GM19043 (cell line): ENCODE data around the gene FUT6.

Source experiments
- ATAC-seq: cut with Tn5 transposase; IDR thresholded peaks from one replicate; pipeline ENCODE4 v1.9.1; 2021; ENCODE audit warnings: low read depth; ENCODE audit not compliant: unreplicated experiment

FUT6 gene

GRCh38 chr19:5806905-5807304 lies 32.6 kb downstream of the FUT6 start:
- no peak for ATAC-seq

- ATAC-seq = no peak
Measured at GRCh38 chr19:5806133-5806489, 33.4 kb downstream of the FUT6 start.

- ATAC-seq = no peak
Measured at GRCh38 chr19:5805462-5806132, 33.9 kb downstream of the FUT6 start.

- no peak for ATAC-seq
Measured at GRCh38 chr19:5804516-5805461, 34.7 kb downstream of the FUT6 start, which contains the start of gene NRTN. Gene NRTN, plus strand, starts transcription at chr19:5805067. Its CDS starts 19,099 bp downstream, at chr19:5824166.

- ATAC-seq = peak; percentile 74
Measured at GRCh38 chr19:5803752-5804515, 35.6 kb downstream of the FUT6 start.

GRCh38 chr19:5803441-5803751 lies 36.1 kb downstream of the FUT6 start:
- no peak for ATAC-seq

- ATAC-seq = no peak
Measured at GRCh38 chr19:5801796-5802619, 37.5 kb downstream of the FUT6 start.

GRCh38 chr19:5800361-5801270 lies 38.9 kb downstream of the FUT6 start:
- no peak for ATAC-seq

GRCh38 chr19:5799247-5800241 lies 40.0 kb downstream of the FUT6 start:
- ATAC-seq = no peak

- no peak for ATAC-seq
Measured at GRCh38 chr19:5798244-5798643, 41.3 kb downstream of the FUT6 start.

GRCh38 chr19:5795382-5795919 lies 44.1 kb downstream of the FUT6 start:
- no peak for ATAC-seq

GRCh38 chr19:5793188-5793587 lies 46.3 kb downstream of the FUT6 start:
- ATAC-seq = no peak

- no peak for ATAC-seq
Measured at GRCh38 chr19:5792224-5792623, 47.3 kb downstream of the FUT6 start.

GRCh38 chr19:5790559-5791520 lies 48.7 kb downstream of the FUT6 start, which contains the start of gene DUS3L:
Gene DUS3L, minus strand, starts transcription at chr19:5791163. Its CDS starts 22 bp downstream, at chr19:5791141.
- peak; percentile 87 for ATAC-seq

GRCh38 chr19:5789886-5790558 lies 49.5 kb downstream of the FUT6 start:
- no peak for ATAC-seq

- ATAC-seq = no peak
Measured at GRCh38 chr19:5789351-5789761, 50.1 kb downstream of the FUT6 start.
